ENCODE measurements around the gene CEP164. TPM values are rescaled to one million over a fixed set of nuclear protein-coding genes. Genes with fewer than 3 reads are reported as not detected.
A peak's percentile ranks its signal among the peaks of the same experiment; 100 is the strongest.

CEP164 gene
- polyA plus RNA-seq, 1 of the 3 experiments (the other 2 are of a cell fraction) = 27.7 TPM

DNA sequence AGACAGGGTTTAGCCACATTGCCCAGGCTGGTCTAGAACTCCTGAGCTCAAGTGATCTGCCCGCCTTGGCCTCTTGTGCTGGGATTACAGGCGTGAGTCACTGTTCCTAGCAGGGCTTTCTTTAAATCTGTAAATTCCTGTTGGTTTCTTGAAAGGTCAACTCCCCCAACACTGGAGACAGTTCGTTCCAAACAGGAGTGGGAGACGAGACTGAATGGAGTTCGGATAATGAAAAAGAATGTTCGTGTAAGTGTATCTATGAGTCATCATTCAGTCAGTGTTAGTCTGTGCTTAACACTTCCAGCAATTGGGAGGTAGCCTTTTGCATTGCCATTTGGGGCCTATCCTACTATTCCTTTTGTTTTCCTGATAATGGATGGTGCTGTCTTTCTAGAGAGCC, 46.5 kb upstream of the CEP164 start (continued):
- TF ChIP-seq EZH2phosphoT487 (IDR thresholded peaks at IDR 0.05; ENCODE audit: borderline replicate concordance, low read depth) (no peak), GATA2 (CRISPR knock-in tag; IDR thresholded peaks at IDR 0.05) (no peak), TCF12 (IDR thresholded peaks at IDR 0.05) (peak; percentile 69), PBX3 (IDR thresholded peaks at IDR 0.05) (peak; percentile 65), FOXJ3 (CRISPR knock-in tag; IDR thresholded peaks at IDR 0.05) (no peak), FOSL2 (IDR thresholded peaks at IDR 0.05; ENCODE audit: borderline replicate concordance, low read depth) (peak; percentile 89), RCOR1 (IDR thresholded peaks at IDR 0.05; ENCODE audit: low read length) (no peak), MEF2A (IDR thresholded peaks at IDR 0.05; ENCODE audit: borderline replicate concordance, low read depth) (no peak; the same call in 1 of the 2 replicates), RXRA (IDR thresholded peaks at IDR 0.05; ENCODE audit: borderline replicate concordance, low read depth) (peak; percentile 76), RAD21 (IDR thresholded peaks at IDR 0.05; ENCODE audit: low read length) (no peak), MAX (IDR thresholded peaks at IDR 0.05; ENCODE audit: low read depth) (peak; percentile 65), SMC3 (IDR thresholded peaks at IDR 0.05; ENCODE audit: low read depth, low read length) (no peak), CHD2 (IDR thresholded peaks at IDR 0.05; ENCODE audit: low read length, partially characterized antibody) (no peak), MXI1 (IDR thresholded peaks at IDR 0.05; ENCODE audit: low read depth, low read length) (no peak), JUND (IDR thresholded peaks at IDR 0.05) (peak; percentile 83), POLR2AphosphoS5 (IDR thresholded peaks at IDR 0.05; ENCODE audit: low read depth, low read length) (peak; percentile 35; the same call in 1 of the 2 replicates), YY1 (IDR thresholded peaks at IDR 0.05; ENCODE audit: low read depth) (no peak), NRF1 (IDR thresholded peaks at IDR 0.05; ENCODE audit: low read depth, low read length) (no peak)
- TF ChIP-seq, protein P1, sequence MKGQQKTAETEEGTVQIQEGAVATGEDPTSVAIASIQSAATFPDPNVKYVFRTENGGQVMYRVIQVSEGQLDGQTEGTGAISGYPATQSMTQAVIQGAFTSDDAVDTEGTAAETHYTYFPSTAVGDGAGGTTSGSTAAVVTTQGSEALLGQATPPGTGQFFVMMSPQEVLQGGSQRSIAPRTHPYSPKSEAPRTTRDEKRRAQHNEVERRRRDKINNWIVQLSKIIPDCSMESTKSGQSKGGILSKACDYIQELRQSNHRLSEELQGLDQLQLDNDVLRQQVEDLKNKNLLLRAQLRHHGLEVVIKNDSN (IDR thresholded peaks at IDR 0.05; ENCODE audit: borderline replicate concordance, low read depth) = no peak
- TF ChIP-seq, protein P2, sequence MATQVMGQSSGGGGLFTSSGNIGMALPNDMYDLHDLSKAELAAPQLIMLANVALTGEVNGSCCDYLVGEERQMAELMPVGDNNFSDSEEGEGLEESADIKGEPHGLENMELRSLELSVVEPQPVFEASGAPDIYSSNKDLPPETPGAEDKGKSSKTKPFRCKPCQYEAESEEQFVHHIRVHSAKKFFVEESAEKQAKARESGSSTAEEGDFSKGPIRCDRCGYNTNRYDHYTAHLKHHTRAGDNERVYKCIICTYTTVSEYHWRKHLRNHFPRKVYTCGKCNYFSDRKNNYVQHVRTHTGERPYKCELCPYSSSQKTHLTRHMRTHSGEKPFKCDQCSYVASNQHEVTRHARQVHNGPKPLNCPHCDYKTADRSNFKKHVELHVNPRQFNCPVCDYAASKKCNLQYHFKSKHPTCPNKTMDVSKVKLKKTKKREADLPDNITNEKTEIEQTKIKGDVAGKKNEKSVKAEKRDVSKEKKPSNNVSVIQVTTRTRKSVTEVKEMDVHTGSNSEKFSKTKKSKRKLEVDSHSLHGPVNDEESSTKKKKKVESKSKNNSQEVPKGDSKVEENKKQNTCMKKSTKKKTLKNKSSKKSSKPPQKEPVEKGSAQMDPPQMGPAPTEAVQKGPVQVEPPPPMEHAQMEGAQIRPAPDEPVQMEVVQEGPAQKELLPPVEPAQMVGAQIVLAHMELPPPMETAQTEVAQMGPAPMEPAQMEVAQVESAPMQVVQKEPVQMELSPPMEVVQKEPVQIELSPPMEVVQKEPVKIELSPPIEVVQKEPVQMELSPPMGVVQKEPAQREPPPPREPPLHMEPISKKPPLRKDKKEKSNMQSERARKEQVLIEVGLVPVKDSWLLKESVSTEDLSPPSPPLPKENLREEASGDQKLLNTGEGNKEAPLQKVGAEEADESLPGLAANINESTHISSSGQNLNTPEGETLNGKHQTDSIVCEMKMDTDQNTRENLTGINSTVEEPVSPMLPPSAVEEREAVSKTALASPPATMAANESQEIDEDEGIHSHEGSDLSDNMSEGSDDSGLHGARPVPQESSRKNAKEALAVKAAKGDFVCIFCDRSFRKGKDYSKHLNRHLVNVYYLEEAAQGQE (IDR thresholded peaks at IDR 0.05; ENCODE audit: low read depth, low read length) = peak; percentile 57; the same call in 1 of the 2 replicates
